HEK293T (cell line): ENCODE data around the gene UBE3B.

Experiments used
- CTCF ChIA-PET: fragments of 350-600 bp; formaldehyde crosslinking; extraction: SDS; loops from one replicate; lab custom pipeline; 2021; ENCODE audit warnings: antibody characterized with exemption, inconsistent platforms; lab: Yijun Ruan, JAX
- POLR2A ChIA-PET: fragments of 350-600 bp; formaldehyde crosslinking; extraction: SDS; loops from one replicate; lab custom pipeline; 2020; ENCODE audit warnings: antibody characterized with exemption, inconsistent platforms; lab: Yijun Ruan, JAX
- DNase-seq: peaks from one replicate; pipeline ENCODE4 v3.0.0; 2012; ENCODE audit warnings: mixed read lengths; ENCODE audit errors: extremely low spot score
- ARNT ChIP-seq: fragments of 450-650 bp; IDR thresholded peaks from 2 replicates; pipeline ENCODE4 v1.6.1; 2017; ENCODE audit warnings: mild to moderate bottlenecking
- BHLHE40 ChIP-seq: fragments of 450-650 bp; IDR thresholded peaks from 2 replicates; pipeline ENCODE4 v1.6.1; 2016; ENCODE audit warnings: mild to moderate bottlenecking, moderate library complexity, borderline replicate concordance
- CTBP1 ChIP-seq: fragments of 450-650 bp; IDR thresholded peaks from 2 replicates; pipeline ENCODE4 v1.6.1; 2016; ENCODE audit warnings: borderline replicate concordance
- ELF4 ChIP-seq: fragments of 450-650 bp; IDR thresholded peaks from 2 replicates; pipeline ENCODE4 v1.6.1; 2017; ENCODE audit warnings: antibody characterized with exemption
- FOXA1 ChIP-seq: fragments of 450-650 bp; IDR thresholded peaks from 2 replicates; pipeline ENCODE4 v1.6.1; 2016; ENCODE audit warnings: mild to moderate bottlenecking
- FOXK2 ChIP-seq: fragments of 450-650 bp; IDR thresholded peaks from 2 replicates; pipeline ENCODE4 v1.6.1; 2016; ENCODE audit warnings: mild to moderate bottlenecking
- FOXM1 ChIP-seq: fragments of 450-650 bp; IDR thresholded peaks from 2 replicates; pipeline ENCODE4 v1.6.1; 2017; ENCODE audit warnings: mild to moderate bottlenecking, borderline replicate concordance
- HDGF ChIP-seq: fragments of 450-650 bp; IDR thresholded peaks from 2 replicates; pipeline ENCODE4 v1.6.1; 2017; ENCODE audit warnings: antibody characterized with exemption, borderline replicate concordance
- L3MBTL2 ChIP-seq: fragments of 450-650 bp; conservative IDR thresholded peaks from 2 replicates; pipeline ENCODE4 v1.6.1; 2016; ENCODE audit warnings: mild to moderate bottlenecking
- LEF1 ChIP-seq: fragments of 450-650 bp; IDR thresholded peaks from 2 replicates; pipeline ENCODE4 v1.6.1; 2017; ENCODE audit warnings: mild to moderate bottlenecking, borderline replicate concordance
- NFRKB ChIP-seq: fragments of 450-650 bp; IDR thresholded peaks from 2 replicates; pipeline ENCODE4 v1.6.1; 2016; ENCODE audit warnings: mild to moderate bottlenecking, moderate library complexity
- SP1 ChIP-seq: fragments of 450-650 bp; IDR thresholded peaks from 2 replicates; pipeline ENCODE4 v1.6.1; 2017
- SUZ12 ChIP-seq: fragments of 450-650 bp; IDR thresholded peaks from 2 replicates; pipeline ENCODE4 v1.6.1; 2016; ENCODE audit warnings: mild to moderate bottlenecking
- TARDBP ChIP-seq: fragments of 450-650 bp; IDR thresholded peaks from 2 replicates; pipeline ENCODE4 v1.6.1; 2016
- ZNF384 ChIP-seq: fragments of 450-650 bp; IDR thresholded peaks from 2 replicates; pipeline ENCODE4 v1.6.1; 2016
- TF ChIP-seq, protein P1 (sequence below): fragments of 450-650 bp; IDR thresholded peaks from 2 replicates; pipeline ENCODE4 v1.6.1; 2016

The UBE3B gene

DNA sequence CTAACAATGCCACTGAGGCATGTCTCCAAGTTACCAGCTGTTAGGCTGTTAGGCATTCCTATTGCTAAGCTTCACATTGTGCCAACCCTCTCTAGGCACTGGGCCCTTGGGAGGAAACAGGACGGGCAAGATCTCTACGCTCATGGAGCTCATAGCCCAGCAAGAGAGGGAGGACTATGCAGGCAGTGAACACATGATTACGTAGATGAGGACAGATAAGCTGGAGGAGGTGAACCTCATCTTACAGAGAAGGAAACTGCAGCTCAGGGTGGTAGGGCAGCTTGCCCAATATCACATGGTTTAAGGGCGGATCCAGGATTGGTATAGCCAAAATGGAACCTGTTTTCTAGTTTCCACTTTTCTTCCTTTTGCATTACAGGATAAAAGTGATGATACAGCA, 7.8 kb downstream of the UBE3B start:
- ChIA-PET CTCF (interaction anchor here (1.2 kb wide), 1 partner anchor 57 kb away, joined by 11 read pairs; no protein-coding TSS in a partner anchor), POLR2A (no interaction called here)
- TF ChIP-seq ZNF384 (no peak), LEF1 (no peak), L3MBTL2 (no peak), FOXK2 (no peak), FOXA1 (no peak), HDGF (no peak)
- DNase-seq, result no peak

DNA sequence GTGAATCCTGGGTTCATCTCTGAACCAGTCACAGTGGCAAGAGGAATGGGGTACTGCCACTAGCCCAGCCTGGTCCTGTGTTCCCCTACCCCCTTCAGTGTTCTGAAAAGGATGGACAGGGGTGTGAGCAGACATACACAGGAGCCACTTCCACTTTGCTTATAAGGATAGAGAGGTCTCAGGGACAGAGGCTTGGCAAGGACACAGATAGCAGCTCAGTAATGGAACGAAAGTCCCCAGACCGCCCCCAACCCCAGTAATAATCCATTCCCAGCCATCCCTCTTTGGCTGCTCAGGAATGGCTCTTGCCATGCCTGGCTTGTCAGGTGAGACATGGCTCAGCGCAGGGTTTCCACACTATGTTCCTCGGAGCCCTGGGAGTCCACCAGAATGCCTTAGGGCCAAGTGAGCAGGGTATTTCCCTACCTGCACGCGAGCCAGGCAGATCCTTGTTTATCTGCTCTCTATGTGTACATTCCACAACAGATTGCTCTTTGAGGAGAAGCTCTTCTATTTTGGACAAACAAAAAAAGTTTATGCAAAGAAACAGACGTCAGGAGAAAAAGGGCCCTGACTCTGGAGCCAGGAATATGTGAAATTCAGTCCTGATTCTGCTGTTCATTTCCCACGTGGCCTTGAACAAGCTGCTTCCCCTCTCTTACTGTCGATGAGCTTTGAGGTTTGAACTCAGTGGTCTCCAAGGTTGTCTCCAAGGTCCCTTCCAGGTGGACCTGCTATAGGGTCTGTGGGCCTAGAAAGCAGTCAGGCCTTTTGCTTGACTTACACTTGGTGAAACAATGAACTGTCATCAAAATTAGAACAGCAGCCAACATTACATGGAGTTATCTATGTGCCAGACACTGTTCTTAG, 10.0 kb downstream of the UBE3B start:
- CTCF ChIA-PET, result no interaction called here
- POLR2A ChIA-PET, result no interaction called here
- TF ChIP-seq SUZ12 (no peak), BHLHE40 (no peak), HDGF (no peak), L3MBTL2 (no peak), CTBP1 (no peak), TARDBP (no peak), ARNT (no peak), FOXK2 (no peak), NFRKB (no peak), SP1 (no peak)
- TF ChIP-seq, protein P1, sequence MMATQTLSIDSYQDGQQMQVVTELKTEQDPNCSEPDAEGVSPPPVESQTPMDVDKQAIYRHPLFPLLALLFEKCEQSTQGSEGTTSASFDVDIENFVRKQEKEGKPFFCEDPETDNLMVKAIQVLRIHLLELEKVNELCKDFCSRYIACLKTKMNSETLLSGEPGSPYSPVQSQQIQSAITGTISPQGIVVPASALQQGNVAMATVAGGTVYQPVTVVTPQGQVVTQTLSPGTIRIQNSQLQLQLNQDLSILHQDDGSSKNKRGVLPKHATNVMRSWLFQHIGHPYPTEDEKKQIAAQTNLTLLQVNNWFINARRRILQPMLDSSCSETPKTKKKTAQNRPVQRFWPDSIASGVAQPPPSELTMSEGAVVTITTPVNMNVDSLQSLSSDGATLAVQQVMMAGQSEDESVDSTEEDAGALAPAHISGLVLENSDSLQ, result no peak
- DNase-seq, result no peak

DNA sequence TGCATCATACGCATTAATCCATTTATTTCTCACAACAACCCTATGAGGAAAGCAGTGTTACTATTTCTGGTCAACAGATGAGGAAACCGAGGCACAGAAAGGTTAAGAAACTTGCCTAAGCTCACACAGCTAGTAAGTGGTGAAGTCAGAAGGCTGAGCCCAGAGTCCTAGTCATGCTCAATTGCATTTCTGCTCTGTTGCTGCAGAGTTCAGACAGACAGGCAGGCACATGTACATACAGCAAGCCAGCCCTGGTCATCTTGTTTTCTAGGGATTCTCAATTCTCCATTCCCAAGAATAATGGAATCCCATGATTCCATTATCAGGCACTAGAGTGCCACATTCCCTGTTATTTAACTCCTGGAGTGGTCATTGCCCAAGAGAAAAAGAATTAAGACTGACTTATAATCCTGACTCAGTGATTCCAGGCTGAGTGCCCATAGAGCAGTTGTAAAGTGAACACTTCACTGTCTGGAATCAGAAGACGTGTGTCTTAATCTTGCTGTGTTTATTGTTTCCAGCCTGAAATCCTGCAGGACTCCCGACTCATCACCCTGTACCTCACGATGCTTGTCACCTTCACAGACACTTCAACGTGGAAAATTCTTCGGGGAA, 10.7 kb downstream of the UBE3B start:
- TF ChIP-seq BHLHE40, result no peak
- no peak for TF ChIP-seq FOXA1
- TF ChIP-seq L3MBTL2, result no peak
- no peak for TF ChIP-seq ELF4
- TF ChIP-seq TARDBP, result no peak
- DNase-seq, result no peak
- POLR2A ChIA-PET, result no interaction called here
- CTCF ChIA-PET, result no interaction called here

DNA sequence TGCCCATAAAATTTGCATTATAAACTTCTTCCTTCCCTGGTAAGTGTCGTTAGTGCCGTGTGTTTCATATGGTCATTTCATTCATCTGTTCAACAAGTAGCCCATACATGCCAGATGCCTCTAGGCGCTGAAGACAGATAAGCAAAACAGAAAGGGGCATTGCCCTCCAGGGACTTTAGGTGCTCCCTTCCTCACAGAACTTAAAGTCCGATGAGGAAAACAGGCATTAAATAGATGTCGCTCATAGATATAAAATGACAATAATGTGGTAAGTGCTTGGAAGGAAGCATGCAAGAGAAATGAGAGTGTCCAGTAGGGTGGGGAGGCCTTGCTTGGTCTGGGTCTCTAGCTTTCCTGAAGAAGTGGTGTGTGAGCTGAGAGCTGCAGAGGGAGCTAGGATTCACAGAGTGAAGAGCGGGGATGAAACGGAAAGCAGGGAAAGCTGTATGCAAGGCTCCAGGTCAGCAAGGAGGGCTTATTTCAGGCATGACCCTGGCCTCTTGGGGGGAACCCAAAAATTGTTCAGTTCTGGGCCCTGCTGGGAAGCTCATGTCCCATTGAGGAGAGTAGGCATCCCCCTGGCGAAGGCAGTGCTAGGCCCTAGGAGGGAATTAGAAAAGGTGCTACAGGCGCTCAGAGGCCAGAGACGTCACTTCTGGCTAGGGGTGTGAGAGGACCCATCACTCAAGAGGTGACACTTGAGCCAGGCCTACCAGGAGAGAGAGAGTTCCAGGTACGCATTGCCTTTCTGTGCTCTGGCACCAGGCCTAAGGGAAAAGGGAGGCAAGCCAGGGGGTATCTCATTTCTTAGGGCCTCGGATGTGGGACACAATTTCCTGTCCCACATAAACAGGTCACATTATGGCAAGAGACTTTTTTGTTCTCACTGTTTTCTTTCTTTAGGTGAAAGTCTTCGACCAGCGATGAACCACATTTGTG, 11.9 kb downstream of the UBE3B start:
- DNase-seq, result no peak

DNA sequence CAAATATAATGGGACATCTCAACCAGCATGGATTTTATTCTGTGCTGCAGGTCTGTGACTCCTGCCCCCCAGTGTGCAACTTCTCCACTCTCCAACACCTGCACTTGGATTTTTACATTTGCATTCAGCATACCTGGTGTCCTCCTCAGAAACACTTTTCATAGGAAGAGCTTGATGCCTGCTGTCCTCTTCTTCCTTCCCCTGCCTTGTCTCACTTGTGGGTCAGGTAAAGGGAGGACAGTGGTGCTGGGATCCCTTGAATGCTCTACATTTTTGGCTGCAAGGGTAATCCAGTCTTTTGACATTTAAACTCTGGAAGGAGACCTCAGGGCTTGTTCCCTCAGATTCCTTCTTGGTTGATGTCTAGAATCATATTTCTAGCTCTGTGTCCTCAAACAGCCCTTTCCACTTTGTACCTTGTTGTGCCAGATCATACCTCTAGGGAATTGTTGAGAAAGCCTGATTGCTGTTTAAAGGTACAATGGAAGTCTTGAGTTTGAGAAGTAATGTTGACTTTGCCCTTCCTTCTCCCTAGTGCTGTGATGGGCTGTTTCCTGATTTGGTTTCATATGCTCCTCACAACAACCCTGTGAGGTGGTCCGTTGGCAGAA, 12.6 kb downstream of the UBE3B start:
- no peak for DNase-seq
- POLR2A ChIA-PET, result no interaction called here
- TF ChIP-seq BHLHE40, result no peak
- TF ChIP-seq FOXM1, result no peak
- no peak for TF ChIP-seq ELF4
- no peak for TF ChIP-seq NFRKB
- TF ChIP-seq L3MBTL2, result no peak
- TF ChIP-seq LEF1, result no peak
- no peak for TF ChIP-seq FOXA1
- TF ChIP-seq SP1, result no peak
- no peak for TF ChIP-seq TARDBP
- no peak for TF ChIP-seq FOXK2
- no peak for TF ChIP-seq CTBP1
- TF ChIP-seq ARNT, result no peak
- TF ChIP-seq, protein P1, result no peak
- CTCF ChIA-PET, result no interaction called here

More for the DNA sequence above, 11.9 kb downstream of the UBE3B start:
- CTCF ChIA-PET, result interaction anchor here (0.5 kb wide), 1 partner anchor 8 kb away, joined by 3 read pairs; no protein-coding TSS in a partner anchor
- POLR2A ChIA-PET, result no interaction called here
- TF ChIP-seq, protein P1, result no peak
- no peak for TF ChIP-seq TARDBP
- no peak for TF ChIP-seq NFRKB
- TF ChIP-seq FOXM1, result no peak
- no peak for TF ChIP-seq FOXA1
- TF ChIP-seq L3MBTL2, result no peak
- no peak for TF ChIP-seq HDGF
- TF ChIP-seq ELF4, result no peak
- no peak for TF ChIP-seq ZNF384
- TF ChIP-seq CTBP1, result no peak
- TF ChIP-seq SUZ12, result no peak
